GM10847 (cell line): Measurements from ENCODE around the gene PCDHB12.

Source experiments
- POLR2A ChIP-seq: IDR thresholded peaks from 2 replicates; pipeline ENCODE4 v1.6.1; 2011; ENCODE audit not compliant: insufficient read length; ENCODE audit errors: extremely low read depth

The PCDHB12 gene

GRCh38 chr5:141234109-141234667 lies 25.7 kb downstream of the PCDHB12 start:
- TF ChIP-seq POLR2A, result no peak

GRCh38 chr5:141236516-141237313 lies 28.2 kb downstream of the PCDHB12 start:
- no peak for TF ChIP-seq POLR2A

GRCh38 chr5:141241496-141241895 lies 33.0 kb downstream of the PCDHB12 start:
- no peak for TF ChIP-seq POLR2A

GRCh38 chr5:141245250-141245717 lies 36.8 kb downstream of the PCDHB12 start, which contains the start of gene PCDHB15:
TSS of gene PCDHB15 (plus strand) at chr5:141245395. CDS start at chr5:141245579, 184 bp downstream.
- TF ChIP-seq POLR2A, result no peak

- TF ChIP-seq POLR2A, result no peak
Measured at GRCh38 chr5:141250576-141250975, 42.1 kb downstream of the PCDHB12 start.

- no peak for TF ChIP-seq POLR2A
Measured at GRCh38 chr5:141258464-141258863, 49.9 kb downstream of the PCDHB12 start.

- no peak for TF ChIP-seq POLR2A
Measured at GRCh38 chr5:141258948-141259347, 50.4 kb downstream of the PCDHB12 start.

GRCh38 chr5:141260458-141261237 lies 52.1 kb downstream of the PCDHB12 start:
- no peak for TF ChIP-seq POLR2A

GRCh38 chr5:141261238-141261546 lies 52.7 kb downstream of the PCDHB12 start:
- no peak for TF ChIP-seq POLR2A
